ENCODE data around the gene LRP10. TPM values are rescaled to one million over a fixed set of nuclear protein-coding genes. Genes with fewer than 3 reads are reported as not detected.

The LRP10 gene
- total RNA-seq, 2 experiments from 2014 or later: 71.9 to 75.2 TPM

DNA sequence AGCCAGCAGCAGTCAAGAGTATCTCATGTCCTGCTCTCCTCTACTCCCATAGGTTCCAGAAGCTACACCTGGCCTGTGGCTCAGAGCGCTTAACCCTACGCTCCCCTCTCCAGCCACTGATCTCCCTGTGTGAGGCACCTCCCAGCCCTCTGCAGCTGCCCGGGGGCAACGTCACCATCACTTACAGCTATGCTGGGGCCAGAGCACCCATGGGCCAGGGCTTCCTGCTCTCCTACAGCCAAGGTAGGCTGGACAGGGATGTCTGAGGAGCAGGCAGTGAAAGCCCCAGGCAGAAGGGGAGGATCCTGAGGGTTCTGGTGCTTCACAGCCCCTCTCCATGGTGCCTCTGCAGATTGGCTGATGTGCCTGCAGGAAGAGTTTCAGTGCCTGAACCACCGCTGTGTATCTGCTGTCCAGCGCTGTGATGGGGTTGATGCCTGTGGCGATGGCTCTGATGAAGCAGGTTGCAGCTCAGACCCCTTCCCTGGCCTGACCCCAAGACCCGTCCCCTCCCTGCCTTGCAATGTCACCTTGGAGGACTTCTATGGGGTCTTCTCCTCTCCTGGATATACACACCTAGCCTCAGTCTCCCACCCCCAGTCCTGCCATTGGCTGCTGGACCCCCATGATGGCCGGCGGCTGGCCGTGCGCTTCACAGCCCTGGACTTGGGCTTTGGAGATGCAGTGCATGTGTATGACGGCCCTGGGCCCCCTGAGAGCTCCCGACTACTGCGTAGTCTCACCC is 3.6 kb downstream of the LRP10 start:
- CTCF ChIA-PET: interaction anchor here (0.8 to 5.6 kb wide), 3 partner anchors 8 to 25 kb away, joined by 3 to 47 read pairs (median 3); no protein-coding TSS in a partner anchor
- Mint-ChIP-seq H3K27me3 (ENCODE audit: low read depth) (no peaks in the 10 kb centered on the region), H3K27ac (no peak overlapping the region), H3K4me3 (no peak overlapping the region), H3K9me3 (no peaks in the 10 kb centered on the region), H3K36me3 (ENCODE audit: low read depth) (peaks cover 31% of the 10 kb centered on the region), H3K4me1 (ENCODE audit: low read depth) (peaks cover 26% of the 10 kb centered on the region)
- intact Hi-C loops (cut with micrococcal nuclease): no loop called here
- no peak for DNase-seq

- Mint-ChIP-seq H3K36me3 (ENCODE audit: low read depth) (peaks cover 31% of the 10 kb centered on the region), H3K4me3 (no peak overlapping the region), H3K27me3 (ENCODE audit: low read depth) (no peaks in the 10 kb centered on the region), H3K9me3 (no peaks in the 10 kb centered on the region), H3K27ac (no peak overlapping the region), H3K4me1 (ENCODE audit: low read depth) (peaks cover 20% of the 10 kb centered on the region)
- intact Hi-C loops (cut with micrococcal nuclease): no loop called here
- no peak for DNase-seq
- CTCF ChIA-PET: interaction anchor here (0.8 kb wide), 2 partner anchors 9 to 19 kb away, joined by 3 to 4 read pairs; no protein-coding TSS in a partner anchor
Measured at GRCh38 chr14:22875748-22876319, 4.3 kb downstream of the LRP10 start.

GRCh38 chr14:22877000-22877501 is 5.5 kb downstream of the LRP10 start:
- Mint-ChIP-seq H3K27ac (no peak overlapping the region), H3K27me3 (ENCODE audit: low read depth) (no peaks in the 10 kb centered on the region), H3K9me3 (no peaks in the 10 kb centered on the region), H3K4me3 (no peak overlapping the region), H3K36me3 (ENCODE audit: low read depth) (peaks cover 31% of the 10 kb centered on the region), H3K4me1 (ENCODE audit: low read depth) (peaks cover 18% of the 10 kb centered on the region)
- intact Hi-C loops (cut with micrococcal nuclease): no loop called here
- CTCF ChIA-PET: interaction anchor here (2.7 kb wide), 1 partner anchor 23 kb away, joined by 8 read pairs; no protein-coding TSS in a partner anchor
- no peak for DNase-seq

- Mint-ChIP-seq H3K4me1 (ENCODE audit: low read depth) (peaks cover 19% of the 10 kb centered on the region), H3K4me3 (no peak overlapping the region), H3K27me3 (ENCODE audit: low read depth) (no peaks in the 10 kb centered on the region), H3K27ac (peak overlapping the region; percentile 25), H3K36me3 (ENCODE audit: low read depth) (peaks cover 19% of the 10 kb centered on the region), H3K9me3 (no peaks in the 10 kb centered on the region)
- CTCF ChIA-PET: interaction anchor here (0.5 to 2.7 kb wide), 3 partner anchors 17 to 26 kb away, joined by 4 to 8 read pairs (median 6); no protein-coding TSS in a partner anchor
- intact Hi-C loops (cut with micrococcal nuclease): no loop called here
- no peak for DNase-seq
Measured at GRCh38 chr14:22878271-22879246, 7.0 kb downstream of the LRP10 start.

DNA sequence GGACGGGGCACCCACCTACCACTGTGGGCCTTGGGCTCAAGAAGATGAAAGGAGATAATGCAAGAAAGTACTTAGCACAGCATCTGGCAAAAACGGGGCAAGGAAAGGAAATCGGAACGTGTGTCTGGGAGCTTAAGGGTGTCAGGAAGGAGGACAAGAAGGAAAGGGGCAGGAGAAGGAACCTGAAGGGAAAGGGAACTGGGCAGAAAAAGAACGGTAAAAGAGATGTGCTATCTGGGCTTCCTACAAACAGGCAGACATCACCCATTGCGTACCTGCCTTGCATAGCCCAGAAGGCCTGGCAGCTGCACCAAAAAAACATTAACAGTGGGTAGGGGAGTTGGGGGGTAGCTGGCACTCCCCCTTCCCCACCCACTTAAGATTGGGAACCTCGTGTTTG is 10.5 kb downstream of the LRP10 start:
- intact Hi-C loops (cut with micrococcal nuclease): no loop called here
- CTCF ChIA-PET: interaction anchor here (0.5 to 10.8 kb wide), 10 partner anchors 10 to 1358 kb away, joined by 3 to 125 read pairs (median 4); partner anchors contain the start of gene LRP10
- H3K27ac Mint-ChIP-seq: no peak overlapping the region
- H3K36me3 Mint-ChIP-seq (ENCODE audit: low read depth): peaks cover 2% of the 10 kb centered on the region
- no peak overlapping the region for H3K4me3 Mint-ChIP-seq
- H3K9me3 Mint-ChIP-seq: no peaks in the 10 kb centered on the region
- DNase-seq: no peak
- peaks cover 23% of the 10 kb centered on the region for H3K4me1 Mint-ChIP-seq (ENCODE audit: low read depth)
- H3K27me3 Mint-ChIP-seq (ENCODE audit: low read depth): peaks cover 2% of the 10 kb centered on the region

DNA sequence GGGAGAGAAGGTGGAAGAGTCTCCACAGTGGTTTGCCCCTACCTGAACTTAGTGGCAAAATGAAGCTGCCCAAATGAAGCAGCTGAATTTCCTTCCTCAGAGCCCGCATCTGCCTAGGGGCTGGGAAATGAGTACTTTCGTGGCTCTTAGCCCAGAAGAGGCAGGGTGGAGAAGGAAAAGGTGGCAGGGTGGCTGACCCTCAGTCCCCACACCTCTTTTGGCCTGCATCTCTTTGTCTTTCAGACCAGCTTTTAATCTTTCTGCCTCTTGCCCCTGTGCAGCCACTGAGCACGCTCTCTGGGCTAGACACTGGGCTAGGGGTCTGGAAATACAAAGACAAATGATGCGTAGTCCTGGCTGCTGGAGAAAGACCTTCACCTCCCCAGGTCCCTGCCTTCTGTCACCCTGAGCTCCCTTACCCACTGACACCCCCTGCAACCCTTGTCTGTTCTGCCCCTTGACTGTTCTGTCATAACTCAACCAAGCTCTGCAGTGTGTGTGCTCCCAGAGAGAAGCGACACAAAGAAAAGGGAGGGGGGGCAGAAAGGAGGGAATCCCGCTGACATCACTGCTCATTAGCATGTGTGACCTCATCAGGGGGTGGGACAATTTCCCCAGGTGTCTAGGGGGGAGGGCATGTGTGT is 11.1 kb downstream of the LRP10 start:
- peak; percentile 66 for DNase-seq
- Mint-ChIP-seq H3K27me3 (ENCODE audit: low read depth) (peaks cover 2% of the 10 kb centered on the region), H3K36me3 (ENCODE audit: low read depth) (no peaks in the 10 kb centered on the region), H3K4me3 (no peak overlapping the region), H3K9me3 (no peaks in the 10 kb centered on the region), H3K4me1 (ENCODE audit: low read depth) (peaks cover 29% of the 10 kb centered on the region), H3K27ac (peak overlapping the region; percentile 50)
- CTCF ChIA-PET: interaction anchor here (0.5 to 10.8 kb wide), 10 partner anchors 11 to 1359 kb away, joined by 3 to 125 read pairs (median 4); partner anchors contain the start of gene LRP10
- intact Hi-C loops (cut with micrococcal nuclease): no loop called here

- peaks cover 2% of the 10 kb centered on the region for H3K27me3 Mint-ChIP-seq (ENCODE audit: low read depth)
- intact Hi-C loops (cut with micrococcal nuclease): no loop called here
- H3K27ac Mint-ChIP-seq: peak within 1 kb of the TSS; percentile 51
- no peak for DNase-seq
- no peaks in the 10 kb centered on the region for H3K36me3 Mint-ChIP-seq (ENCODE audit: low read depth)
- no peak within 1 kb of the TSS for H3K4me3 Mint-ChIP-seq
- no peaks in the 10 kb centered on the region for H3K9me3 Mint-ChIP-seq
- CTCF ChIA-PET: interaction anchor here (0.5 to 10.8 kb wide), 9 partner anchors 12 to 225 kb away, joined by 3 to 125 read pairs (median 4); partner anchors contain the start of gene LRP10
- peaks cover 36% of the 10 kb centered on the region for H3K4me1 Mint-ChIP-seq (ENCODE audit: low read depth)
Measured at GRCh38 chr14:22883173-22883976, 11.8 kb downstream of the LRP10 start, which contains the start of gene REM2. TSS of gene REM2 (plus strand) at chr14:22883222. CDS start at chr14:22883288, 66 bp downstream.

- H3K4me3 Mint-ChIP-seq: no peak overlapping the region
- H3K27me3 Mint-ChIP-seq (ENCODE audit: low read depth): peaks cover 2% of the 10 kb centered on the region
Measured at GRCh38 chr14:22884076-22884737, 12.7 kb downstream of the LRP10 start.

DNA sequence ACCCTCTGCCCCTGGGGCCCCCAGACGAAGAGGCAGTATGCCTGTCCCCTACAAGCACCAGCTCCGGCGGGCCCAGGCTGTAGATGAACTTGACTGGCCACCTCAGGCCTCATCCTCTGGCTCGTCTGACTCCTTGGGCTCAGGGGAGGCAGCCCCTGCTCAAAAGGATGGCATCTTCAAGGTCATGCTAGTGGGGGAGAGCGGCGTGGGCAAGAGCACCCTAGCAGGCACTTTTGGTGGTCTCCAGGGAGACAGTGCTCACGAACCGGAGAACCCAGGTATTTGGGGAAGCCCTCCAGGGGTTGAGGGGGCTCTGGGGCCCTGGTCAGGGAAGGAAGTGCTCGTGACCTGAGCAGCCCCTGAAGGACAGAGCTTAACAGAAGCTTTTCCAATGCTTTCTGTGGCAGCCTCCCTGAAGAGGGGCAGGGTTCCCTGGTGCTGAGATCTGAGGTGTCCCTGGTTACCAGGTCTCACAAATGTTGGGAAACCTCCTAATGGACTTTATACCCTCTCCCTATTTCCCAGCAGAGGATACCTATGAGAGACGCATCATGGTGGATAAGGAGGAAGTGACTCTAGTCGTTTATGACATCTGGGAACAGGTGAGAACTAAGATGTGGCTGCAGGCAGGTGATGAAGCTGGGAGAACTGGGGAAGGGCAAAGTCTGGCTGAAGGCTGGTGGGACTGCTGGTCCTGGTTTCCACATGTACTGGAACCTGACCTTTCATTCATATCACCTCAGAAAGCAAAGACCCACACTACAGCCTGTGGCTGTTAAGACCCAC is 13.4 kb downstream of the LRP10 start:
- Mint-ChIP-seq H3K27ac (no peak overlapping the region), H3K9me3 (no peaks in the 10 kb centered on the region), H3K36me3 (ENCODE audit: low read depth) (no peaks in the 10 kb centered on the region), H3K4me3 (no peak overlapping the region), H3K27me3 (ENCODE audit: low read depth) (peaks cover 2% of the 10 kb centered on the region), H3K4me1 (ENCODE audit: low read depth) (peaks cover 45% of the 10 kb centered on the region)
- intact Hi-C loops (cut with micrococcal nuclease): no loop called here
- no peak for DNase-seq
- CTCF ChIA-PET: interaction anchor here (0.9 to 10.8 kb wide), 6 partner anchors 12 to 61 kb away, joined by 3 to 125 read pairs (median 4); partner anchors contain the start of gene LRP10

More at GRCh38 chr14:22884076-22884737, 12.7 kb downstream of the LRP10 start:
- no peak overlapping the region for H3K27ac Mint-ChIP-seq
- no peaks in the 10 kb centered on the region for H3K36me3 Mint-ChIP-seq (ENCODE audit: low read depth)
- intact Hi-C loops (cut with micrococcal nuclease): no loop called here
- CTCF ChIA-PET: interaction anchor here (0.5 to 10.8 kb wide), 7 partner anchors 12 to 111 kb away, joined by 3 to 125 read pairs (median 4); partner anchors contain the start of gene LRP10
- no peak for DNase-seq
- peaks cover 40% of the 10 kb centered on the region for H3K4me1 Mint-ChIP-seq (ENCODE audit: low read depth)
- H3K9me3 Mint-ChIP-seq: no peaks in the 10 kb centered on the region
